ENCODE data around the gene C18orf63. TPM values are rescaled to one million over a fixed set of nuclear protein-coding genes. Genes with fewer than 3 reads are reported as not detected.

The C18orf63 gene
- total RNA-seq (2021; ENCODE audit: unreplicated experiment) (not detected), Bru-seq, nascent RNA (not detected), BruChase-seq, experiment 1, labeled RNA remaining after a 6-hour chase (not detected), BruChase-seq, experiment 2, labeled RNA remaining after a 2-hour chase (not detected)
- not detected in 2 replicates for polyA plus RNA-seq (2012)
- long read RNA-seq, result 0 reads

DNA sequence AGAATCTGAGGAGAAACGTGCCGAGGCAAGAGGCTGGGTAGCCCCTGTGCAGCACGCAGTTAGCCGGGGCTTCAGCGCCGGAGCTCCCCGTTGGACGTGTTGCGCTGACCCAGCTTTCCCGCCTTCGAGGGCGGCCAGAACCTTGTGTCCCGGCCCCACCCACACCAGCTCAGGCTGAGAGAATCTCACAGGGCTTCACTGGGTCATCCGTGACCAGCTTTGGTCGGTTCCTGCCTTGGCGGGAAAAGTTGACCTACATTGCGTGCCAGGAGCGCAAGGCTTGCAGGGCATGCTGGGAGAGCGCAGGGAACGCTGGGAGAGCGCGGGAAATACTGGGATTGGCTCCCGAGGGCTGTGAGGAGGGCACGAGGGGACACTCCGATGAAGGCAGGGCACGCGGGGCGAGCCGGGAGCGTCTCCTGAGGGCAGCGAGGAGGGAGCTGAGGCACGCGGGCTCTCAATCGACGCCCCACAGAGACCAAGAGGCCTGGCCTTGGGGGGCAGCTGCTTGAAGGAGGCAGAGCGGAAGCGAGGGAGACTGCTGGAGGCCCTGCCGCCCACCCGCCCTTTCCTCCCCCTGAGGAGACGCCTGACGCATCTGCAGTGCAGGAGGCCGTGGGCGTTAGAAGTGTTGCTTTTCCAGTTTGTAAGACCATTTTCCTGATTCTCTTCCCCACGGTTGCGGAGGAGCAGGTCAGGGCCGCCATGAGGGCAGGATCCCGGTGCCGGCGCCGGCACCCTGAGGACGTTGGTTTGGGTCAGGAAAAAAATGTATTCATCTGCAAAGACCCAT lies at the start of gene C18orf63:
Gene C18orf63 (plus strand): TSS at position 376 of the 793 bp plus-strand sequence. CDS start 2,027 bp downstream, outside the sequence.
- no peaks in the 10 kb centered on the region for H3K79me2 ChIP-seq (ENCODE audit: insufficient read depth, low read length)
- H3K4me2 ChIP-seq (ENCODE audit: low read length), result peak within 1 kb of the TSS; percentile 2; the same call in 1 of the 2 replicates
- H4K20me1 ChIP-seq (ENCODE audit: insufficient read depth), result no peaks in the 10 kb centered on the region
- TF ChIP-seq EGR1 (IDR thresholded peaks at IDR 0.05; ENCODE audit: low read depth) (no peak), SIN3A (IDR thresholded peaks at IDR 0.05; ENCODE audit: low read depth) (no peak), EZH2phosphoT487 (IDR thresholded peaks at IDR 0.05; ENCODE audit: borderline replicate concordance) (no peak), SP1 (IDR thresholded peaks at IDR 0.05; ENCODE audit: low read depth) (no peak)
- no TSS peak for BruUV-seq (replicated peaks)
- ATAC-seq, result no peak
- no peaks in the 10 kb centered on the region for H3K36me3 ChIP-seq (ENCODE audit: control insufficient read depth in 1 of 2, insufficient read depth in 2 of 2, low read length in 2 of 2)
- ChIA-PET RAD21 (ENCODE audit: low non-redundant PET in 1 of 2, low total read pairs in 2 of 2, uncharacterized antibody in 2 of 2, unreplicated experiment in 2 of 2) (no interaction called here), CTCF (no interaction called here), POLR2A (no interaction called here)
- no peaks in the 10 kb centered on the region for H3K9me2 ChIP-seq (ENCODE audit: insufficient read depth)
- peaks cover 0 to 7% of the 10 kb centered on the region in 2 experiments; a peak in 1 of 4 replicates for H3K4me1 ChIP-seq (ENCODE audit: control insufficient read depth in 1 of 2, insufficient read depth in 2 of 2, low read length in 2 of 2)
- no peak for DNase-seq (ENCODE audit: low read depth, low spot score)
- no peak within 1 kb of the TSS for H3K27ac ChIP-seq (ENCODE audit: low read depth, low read length)
- no peaks in the 10 kb centered on the region; a peak in 1 of 4 replicates for H3K9me3 ChIP-seq (ENCODE audit: control insufficient read depth in 1 of 2, insufficient read depth in 1 of 2, low read depth in 1 of 2, low read length in 2 of 2)
- H3K4me3 ChIP-seq (replicated peaks in 1 of 2; ENCODE audit: low read depth in 1 of 2, low read length in 2 of 2), result no peak within 1 kb of the TSS
- intact Hi-C loops (cut with micrococcal nuclease), result no loop called here
- no peaks in the 10 kb centered on the region for H3K27me3 ChIP-seq (ENCODE audit: insufficient read depth, low read length)
- H3K9ac ChIP-seq (ENCODE audit: low read length), result no peak within 1 kb of the TSS
- no peak within 1 kb of the TSS for H2AFZ ChIP-seq (ENCODE audit: low read depth, low read length, poor library complexity, severe bottlenecking)

DNA sequence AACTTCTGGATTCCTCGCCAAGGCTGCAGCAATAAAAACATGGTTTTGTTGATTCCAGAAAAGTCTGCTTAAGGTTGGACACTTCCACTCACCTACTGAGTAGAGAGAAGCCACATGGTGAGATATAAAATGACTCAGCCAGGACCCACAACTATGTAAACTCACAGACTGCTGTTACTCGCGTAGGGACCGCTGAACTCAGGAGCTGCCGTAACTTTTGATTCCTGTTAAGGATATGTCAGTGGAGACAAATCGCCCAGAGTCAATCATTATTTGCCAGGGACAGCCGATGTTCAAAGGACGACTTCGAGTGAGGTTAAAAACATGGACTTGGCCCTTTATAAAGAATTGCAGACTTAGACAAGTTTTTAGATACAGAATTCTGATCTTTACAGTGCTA lies 49.5 kb upstream of the C18orf63 start:
- no TSS peak for BruUV-seq (replicated peaks)
- no peaks in the 10 kb centered on the region for H3K27me3 ChIP-seq (ENCODE audit: insufficient read depth, low read length)
- no peak overlapping the region for H3K9ac ChIP-seq (ENCODE audit: low read length)
- DNase-seq (ENCODE audit: low read depth, low spot score) (no peak), ATAC-seq (no peak)
- no peak overlapping the region for H3K4me2 ChIP-seq (ENCODE audit: low read length)
- no peaks in the 10 kb centered on the region for H3K79me2 ChIP-seq (ENCODE audit: insufficient read depth, low read length)
- H3K36me3 ChIP-seq (ENCODE audit: control insufficient read depth in 1 of 2, insufficient read depth in 2 of 2, low read length in 2 of 2), result no peaks in the 10 kb centered on the region
- H2AFZ ChIP-seq (ENCODE audit: low read depth, low read length, poor library complexity, severe bottlenecking), result no peak overlapping the region
- ChIA-PET RAD21 (ENCODE audit: low non-redundant PET in 1 of 2, low total read pairs in 2 of 2, uncharacterized antibody in 2 of 2, unreplicated experiment in 2 of 2) (no interaction called here), POLR2A (no interaction called here), CTCF (no interaction called here)
- no peaks in the 10 kb centered on the region for H4K20me1 ChIP-seq (ENCODE audit: insufficient read depth)
- no peak overlapping the region for H3K4me3 ChIP-seq (replicated peaks in 1 of 2; ENCODE audit: low read depth in 1 of 2, low read length in 2 of 2)
- H3K9me3 ChIP-seq (ENCODE audit: control insufficient read depth in 1 of 2, insufficient read depth in 1 of 2, low read depth in 1 of 2, low read length in 2 of 2), result no peaks in the 10 kb centered on the region
- intact Hi-C loops (cut with micrococcal nuclease), result no loop called here
- H3K4me1 ChIP-seq (ENCODE audit: control insufficient read depth in 1 of 2, insufficient read depth in 2 of 2, low read length in 2 of 2), result no peaks in the 10 kb centered on the region
- no peaks in the 10 kb centered on the region for H3K9me2 ChIP-seq (ENCODE audit: insufficient read depth)
- H3K27ac ChIP-seq (ENCODE audit: low read depth, low read length), result no peak overlapping the region
- no peak for TF ChIP-seq ZNF274 (IDR thresholded peaks at IDR 0.05; ENCODE audit: low read depth, low read length)
- TF ChIP-seq FOSL1 (IDR thresholded peaks at IDR 0.05; ENCODE audit: low read depth), result no peak
- no peak for TF ChIP-seq CEBPB (IDR thresholded peaks at IDR 0.05; ENCODE audit: low read depth)
- TF ChIP-seq, protein P1, sequence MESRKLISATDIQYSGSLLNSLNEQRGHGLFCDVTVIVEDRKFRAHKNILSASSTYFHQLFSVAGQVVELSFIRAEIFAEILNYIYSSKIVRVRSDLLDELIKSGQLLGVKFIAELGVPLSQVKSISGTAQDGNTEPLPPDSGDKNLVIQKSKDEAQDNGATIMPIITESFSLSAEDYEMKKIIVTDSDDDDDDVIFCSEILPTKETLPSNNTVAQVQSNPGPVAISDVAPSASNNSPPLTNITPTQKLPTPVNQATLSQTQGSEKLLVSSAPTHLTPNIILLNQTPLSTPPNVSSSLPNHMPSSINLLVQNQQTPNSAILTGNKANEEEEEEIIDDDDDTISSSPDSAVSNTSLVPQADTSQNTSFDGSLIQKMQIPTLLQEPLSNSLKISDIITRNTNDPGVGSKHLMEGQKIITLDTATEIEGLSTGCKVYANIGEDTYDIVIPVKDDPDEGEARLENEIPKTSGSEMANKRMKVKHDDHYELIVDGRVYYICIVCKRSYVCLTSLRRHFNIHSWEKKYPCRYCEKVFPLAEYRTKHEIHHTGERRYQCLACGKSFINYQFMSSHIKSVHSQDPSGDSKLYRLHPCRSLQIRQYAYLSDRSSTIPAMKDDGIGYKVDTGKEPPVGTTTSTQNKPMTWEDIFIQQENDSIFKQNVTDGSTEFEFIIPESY (IDR thresholded peaks at IDR 0.05; ENCODE audit: extremely low read depth, insufficient replicate concordance, low read length), result no peak
- no peak for TF ChIP-seq EZH2phosphoT487 (IDR thresholded peaks at IDR 0.05; ENCODE audit: borderline replicate concordance)
- TF ChIP-seq POLR2AphosphoS5 (IDR thresholded peaks at IDR 0.05; ENCODE audit: low read depth, low read length), result no peak
- TF ChIP-seq SRF (IDR thresholded peaks at IDR 0.05; ENCODE audit: low read depth), result no peak
- TF ChIP-seq ELF1 (IDR thresholded peaks at IDR 0.05; ENCODE audit: borderline replicate concordance, low read depth), result no peak
- TF ChIP-seq YY1 (IDR thresholded peaks at IDR 0.05; ENCODE audit: extremely low read depth, insufficient replicate concordance, low read depth, low read length), result no peak
- TF ChIP-seq, protein P2, sequence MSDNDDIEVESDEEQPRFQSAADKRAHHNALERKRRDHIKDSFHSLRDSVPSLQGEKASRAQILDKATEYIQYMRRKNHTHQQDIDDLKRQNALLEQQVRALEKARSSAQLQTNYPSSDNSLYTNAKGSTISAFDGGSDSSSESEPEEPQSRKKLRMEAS (IDR thresholded peaks at IDR 0.05), result no peak
- no peak for TF ChIP-seq EGR1 (IDR thresholded peaks at IDR 0.05; ENCODE audit: low read depth)

Data from HCT116 (cell line).